Activated CD8-positive, alpha-beta T cell treated with anti-CD3 and anti-CD28 coated beads for 36 hours (primary cell): ENCODE data around the gene TP53RK. TPM values are rescaled to one million over a fixed set of nuclear protein-coding genes. Genes with fewer than 3 reads are reported as not detected.

Experiments
- ATAC-seq: fragments of 200-7000 bp; cut with Tn5 transposase; one replicate; pipeline ENCODE4 v1.10.0; 2021; ENCODE audit warnings: mild to moderate bottlenecking, moderate library complexity
- CTCF ChIA-PET: fragments of 350-600 bp; sonication (Branson Sonifier 250); formaldehyde crosslinking; loops from one replicate; lab custom pipeline; 2021; ENCODE audit warnings: antibody characterized with exemption; lab: Charles Lee
- POLR2A ChIA-PET: fragments of 350-600 bp; sonication (Branson Sonifier 250); formaldehyde crosslinking; loops from one replicate; lab custom pipeline; 2021; ENCODE audit warnings: antibody characterized with exemption; lab: Charles Lee
- DNase-seq: peaks from one replicate; pipeline ENCODE4 v3.0.0-alpha.2; 2020
- H3K27ac Mint-ChIP-seq: one replicate; pipeline ENCODE4 v1.8.0; 2021; ENCODE audit warnings: mild to moderate bottlenecking, mixed read lengths
- H3K27me3 Mint-ChIP-seq: one replicate; pipeline ENCODE4 v1.8.0; 2021; ENCODE audit warnings: mixed read lengths
- H3K36me3 Mint-ChIP-seq: one replicate; pipeline ENCODE4 v1.8.0; 2021; ENCODE audit warnings: low read depth, mixed read lengths
- H3K4me1 Mint-ChIP-seq: one replicate; pipeline ENCODE4 v1.8.0; 2021; ENCODE audit warnings: low read depth, mixed read lengths
- H3K4me3 Mint-ChIP-seq: one replicate; pipeline ENCODE4 v1.8.0; 2021; ENCODE audit warnings: mild to moderate bottlenecking, moderate library complexity, mixed read lengths
- H3K9me3 Mint-ChIP-seq: one replicate; pipeline ENCODE4 v1.8.0; 2021; ENCODE audit warnings: mixed read lengths
- intact Hi-C: fragments of 100-400 bp; cut with micrococcal nuclease; formaldehyde crosslinking; loops from one replicate; pipeline ENCODE4 v1.10.0; 2022
- total RNA-seq, 2 experiments: library from RNA; stranded (reverse); gene quantifications; one replicate each; pipeline ENCODE4 v1.2.3, GENCODE V29; 2021
- TF ChIP-seq, protein P1 (sequence below): fragments of 200-600 bp; IDR thresholded peaks from one replicate; pipeline ENCODE4 v1.8.0; 2022; ENCODE audit warnings: antibody characterized with exemption, mild to moderate bottlenecking

The TP53RK gene
- total RNA-seq, 2 experiments from 2014 or later: 12.2 to 13.6 TPM

DNA sequence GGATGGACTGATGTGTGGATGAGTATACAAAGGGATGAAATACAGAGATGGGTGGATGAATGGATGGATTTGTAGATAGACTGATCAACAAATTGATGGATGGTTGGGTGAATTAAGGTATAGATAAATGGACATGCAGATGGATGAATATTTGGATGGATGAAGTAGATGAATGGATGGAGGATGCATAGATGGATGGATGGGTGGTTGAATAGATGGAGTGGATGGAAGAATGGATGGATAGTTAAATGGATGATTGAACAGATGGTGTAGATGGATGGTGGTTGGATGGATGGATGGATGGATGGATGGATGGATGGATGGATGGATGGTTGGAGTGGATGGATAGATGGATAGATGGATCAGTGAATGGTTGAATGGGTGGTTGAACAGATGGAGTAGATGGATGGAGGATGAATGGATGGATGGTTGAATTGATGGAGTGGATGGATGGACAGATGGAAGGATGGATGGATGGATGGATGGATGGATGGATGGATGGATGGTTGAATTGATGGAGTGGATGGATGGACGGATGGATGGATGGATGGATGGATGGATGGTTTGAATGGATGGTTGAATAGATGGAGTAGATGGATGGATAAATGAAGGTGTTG lies 35.2 kb upstream of the TP53RK start:
- TF ChIP-seq, protein P1, sequence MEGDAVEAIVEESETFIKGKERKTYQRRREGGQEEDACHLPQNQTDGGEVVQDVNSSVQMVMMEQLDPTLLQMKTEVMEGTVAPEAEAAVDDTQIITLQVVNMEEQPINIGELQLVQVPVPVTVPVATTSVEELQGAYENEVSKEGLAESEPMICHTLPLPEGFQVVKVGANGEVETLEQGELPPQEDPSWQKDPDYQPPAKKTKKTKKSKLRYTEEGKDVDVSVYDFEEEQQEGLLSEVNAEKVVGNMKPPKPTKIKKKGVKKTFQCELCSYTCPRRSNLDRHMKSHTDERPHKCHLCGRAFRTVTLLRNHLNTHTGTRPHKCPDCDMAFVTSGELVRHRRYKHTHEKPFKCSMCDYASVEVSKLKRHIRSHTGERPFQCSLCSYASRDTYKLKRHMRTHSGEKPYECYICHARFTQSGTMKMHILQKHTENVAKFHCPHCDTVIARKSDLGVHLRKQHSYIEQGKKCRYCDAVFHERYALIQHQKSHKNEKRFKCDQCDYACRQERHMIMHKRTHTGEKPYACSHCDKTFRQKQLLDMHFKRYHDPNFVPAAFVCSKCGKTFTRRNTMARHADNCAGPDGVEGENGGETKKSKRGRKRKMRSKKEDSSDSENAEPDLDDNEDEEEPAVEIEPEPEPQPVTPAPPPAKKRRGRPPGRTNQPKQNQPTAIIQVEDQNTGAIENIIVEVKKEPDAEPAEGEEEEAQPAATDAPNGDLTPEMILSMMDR: no peak
- peaks cover 10% of the 10 kb centered on the region for H3K9me3 Mint-ChIP-seq
- H3K4me1 Mint-ChIP-seq: no peaks in the 10 kb centered on the region
- H3K27ac Mint-ChIP-seq: no peak overlapping the region
- ChIA-PET CTCF (no interaction called here), POLR2A (no interaction called here)
- intact Hi-C loops: no loop called here
- H3K36me3 Mint-ChIP-seq: no peaks in the 10 kb centered on the region
- ATAC-seq (no peak), DNase-seq (no peak)
- H3K4me3 Mint-ChIP-seq: no peak overlapping the region
- H3K27me3 Mint-ChIP-seq: peaks cover 5% of the 10 kb centered on the region

DNA sequence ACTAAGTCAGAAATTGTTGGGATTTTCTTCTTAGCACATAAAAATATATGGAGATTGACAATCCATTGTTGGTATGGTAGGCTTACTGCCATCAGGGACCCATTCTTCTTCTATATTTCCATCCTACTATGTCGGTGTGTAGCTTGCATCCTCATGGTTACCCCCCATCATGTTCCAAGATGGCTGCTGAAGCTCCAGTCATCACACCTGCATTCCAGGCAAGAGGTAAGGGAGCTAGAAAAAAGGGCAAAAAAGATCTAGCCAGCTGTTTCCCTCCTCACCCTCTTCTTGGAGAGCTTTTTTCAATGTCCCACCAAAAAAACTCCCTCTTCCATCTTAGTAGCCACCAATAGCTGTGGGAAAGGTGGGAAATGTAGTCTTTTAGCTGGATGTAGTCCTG lies 33.8 kb upstream of the TP53RK start:
- peaks cover 13% of the 10 kb centered on the region for H3K9me3 Mint-ChIP-seq
- intact Hi-C loops: no loop called here
- no peak overlapping the region for H3K27ac Mint-ChIP-seq
- TF ChIP-seq, protein P1: no peak
- no peak for DNase-seq
- no peak overlapping the region for H3K4me3 Mint-ChIP-seq
- CTCF ChIA-PET: no interaction called here
- POLR2A ChIA-PET: no interaction called here
- H3K36me3 Mint-ChIP-seq: no peaks in the 10 kb centered on the region
- no peaks in the 10 kb centered on the region for H3K4me1 Mint-ChIP-seq
- H3K27me3 Mint-ChIP-seq: peaks cover 8% of the 10 kb centered on the region
- ATAC-seq: no peak

DNA sequence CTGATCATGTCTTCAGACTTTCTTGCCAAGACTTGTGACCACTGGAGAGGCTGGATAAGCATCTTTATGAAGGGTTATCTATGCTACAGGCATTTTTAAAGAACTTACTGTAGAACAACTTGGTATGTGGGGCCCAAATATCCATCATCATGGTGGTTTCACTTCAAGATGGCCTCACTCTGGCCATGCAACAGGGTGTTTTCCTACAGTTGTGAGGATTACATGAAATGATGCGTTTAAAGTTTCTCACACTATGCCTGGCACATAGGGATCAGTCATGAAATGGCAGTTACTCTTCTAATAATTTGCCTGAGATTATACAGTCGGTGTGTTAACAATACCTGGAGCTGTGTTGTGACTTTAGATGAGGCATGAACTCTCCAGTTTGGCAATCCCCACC lies 33.2 kb upstream of the TP53RK start:
- peaks cover 13% of the 10 kb centered on the region for H3K9me3 Mint-ChIP-seq
- H3K27ac Mint-ChIP-seq: no peak overlapping the region
- ChIA-PET POLR2A (no interaction called here), CTCF (no interaction called here)
- TF ChIP-seq, protein P1: no peak
- no peaks in the 10 kb centered on the region for H3K4me1 Mint-ChIP-seq
- intact Hi-C loops: no loop called here
- no peak overlapping the region for H3K4me3 Mint-ChIP-seq
- DNase-seq: no peak
- H3K36me3 Mint-ChIP-seq: no peaks in the 10 kb centered on the region
- peaks cover 8% of the 10 kb centered on the region for H3K27me3 Mint-ChIP-seq
- ATAC-seq: no peak

DNA sequence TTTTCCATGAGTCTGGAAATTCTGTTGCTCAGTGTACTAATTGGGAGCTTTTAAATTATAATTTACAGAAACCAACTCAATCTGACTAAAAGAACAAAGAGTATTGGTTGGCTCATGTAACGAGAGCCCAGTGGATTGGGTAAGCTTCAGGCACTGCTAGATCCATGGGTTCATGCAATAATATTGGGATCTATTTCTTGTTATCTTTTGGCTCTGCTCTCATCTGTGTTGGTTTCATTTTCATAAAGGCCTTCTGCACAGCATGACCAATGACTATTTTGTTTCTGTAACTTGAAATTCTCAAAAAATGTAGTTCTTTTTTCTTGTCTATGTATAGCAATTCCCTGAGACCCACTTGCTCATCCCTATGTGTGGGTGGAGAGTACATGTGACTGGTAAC lies 32.2 kb upstream of the TP53RK start:
- TF ChIP-seq, protein P1: no peak
- peaks cover 8% of the 10 kb centered on the region for H3K27me3 Mint-ChIP-seq
- H3K4me1 Mint-ChIP-seq: no peaks in the 10 kb centered on the region
- intact Hi-C loops: no loop called here
- CTCF ChIA-PET: no interaction called here
- DNase-seq (no peak), ATAC-seq (no peak)
- no peak overlapping the region for H3K4me3 Mint-ChIP-seq
- peaks cover 13% of the 10 kb centered on the region for H3K9me3 Mint-ChIP-seq
- H3K27ac Mint-ChIP-seq: no peak overlapping the region
- POLR2A ChIA-PET: interaction anchor here (0.6 kb wide), 1 partner anchor 1829 kb away, joined by 3 read pairs; no protein-coding TSS in a partner anchor
- no peaks in the 10 kb centered on the region for H3K36me3 Mint-ChIP-seq

DNA sequence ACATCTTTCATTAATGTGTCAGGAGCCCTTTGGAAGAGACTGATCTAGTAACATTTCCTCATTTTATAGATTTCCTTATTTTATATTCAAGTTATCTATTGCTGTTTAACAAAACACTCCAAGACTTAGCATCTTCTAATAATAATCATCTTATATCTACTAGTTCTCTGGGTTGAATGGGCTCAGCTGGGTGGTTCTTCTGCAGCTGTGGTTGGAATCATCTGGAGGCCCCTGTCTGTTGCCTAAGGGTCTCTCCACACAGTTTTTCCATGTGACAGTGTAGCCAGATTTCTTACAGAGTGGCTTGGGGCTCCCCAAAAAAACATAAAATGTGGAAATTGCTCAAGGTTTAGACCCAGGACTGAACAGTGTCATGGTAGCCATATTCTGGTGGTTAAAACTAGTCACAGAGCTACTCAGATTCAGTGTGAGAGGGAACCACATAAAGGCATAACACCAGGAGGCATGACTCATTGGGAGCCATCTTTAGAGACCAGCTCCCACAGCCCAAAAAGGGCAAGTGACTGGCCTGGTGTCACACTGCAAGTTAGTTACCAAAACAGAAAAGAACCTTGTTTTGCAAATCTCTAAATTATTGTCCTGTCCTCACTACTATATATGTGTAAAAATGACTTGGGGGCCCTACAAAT lies 31.7 kb upstream of the TP53RK start:
- POLR2A ChIA-PET: interaction anchor here (0.6 kb wide), 1 partner anchor 1829 kb away, joined by 3 read pairs; no protein-coding TSS in a partner anchor
- intact Hi-C loops: no loop called here
- ATAC-seq (peak; percentile 74), DNase-seq (peak; percentile 24)
- Mint-ChIP-seq H3K36me3 (no peaks in the 10 kb centered on the region), H3K27me3 (peaks cover 8% of the 10 kb centered on the region), H3K4me3 (no peak overlapping the region), H3K4me1 (no peaks in the 10 kb centered on the region), H3K9me3 (peaks cover 13% of the 10 kb centered on the region), H3K27ac (no peak overlapping the region)
- TF ChIP-seq, protein P1: no peak
- CTCF ChIA-PET: interaction anchor here (0.8 kb wide), 1 partner anchor 62 kb away, joined by 3 read pairs; no protein-coding TSS in a partner anchor
